ENCODE measurements around the gene ROBO2. TPM values are rescaled to one million over a fixed set of nuclear protein-coding genes. Genes with fewer than 3 reads are reported as not detected.

ROBO2 gene
- total RNA-seq, 1 experiment from 2014 or later, result 4.4 TPM

- DNase-seq, result no peak
- H3K27me3 ChIP-seq (ENCODE audit: control insufficient read depth, insufficient read depth, low read length), result no peaks in the 10 kb centered on the region
Observed at GRCh38 chr3:77529522-77529921, 489.6 kb downstream of the ROBO2 start.

DNA sequence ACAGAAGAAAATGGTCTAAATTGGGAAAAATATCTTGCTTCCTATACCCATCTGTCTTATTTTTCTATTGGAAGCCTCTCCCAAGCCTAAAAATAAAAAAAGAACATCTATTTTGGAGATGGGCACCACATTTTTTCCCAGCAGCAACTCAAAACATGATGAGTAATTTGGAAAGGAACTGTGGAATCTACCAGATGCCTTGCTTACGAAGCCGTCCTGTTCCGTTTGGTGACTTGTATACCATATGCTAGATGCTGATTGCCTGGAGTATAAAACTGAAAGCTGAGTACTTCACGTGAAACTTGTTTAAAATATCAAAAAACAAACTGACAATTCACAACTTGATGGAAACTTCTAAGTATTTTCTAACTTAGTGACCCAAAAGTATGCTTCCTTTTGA, 491.0 kb downstream of the ROBO2 start:
- no peak for DNase-seq
- H3K4me3 ChIP-seq (ENCODE audit: insufficient read depth, low read depth, low read length), result no peak overlapping the region
- H3K36me3 ChIP-seq (replicated peaks; ENCODE audit: control insufficient read depth, insufficient read depth, low read length), result no peaks in the 10 kb centered on the region
- no peaks in the 10 kb centered on the region for H3K27me3 ChIP-seq (ENCODE audit: control insufficient read depth, insufficient read depth, low read length)

More at GRCh38 chr3:77529522-77529921, 489.6 kb downstream of the ROBO2 start:
- H3K4me3 ChIP-seq (ENCODE audit: insufficient read depth, low read depth, low read length), result no peak overlapping the region
- no peaks in the 10 kb centered on the region for H3K36me3 ChIP-seq (replicated peaks; ENCODE audit: control insufficient read depth, insufficient read depth, low read length)

- Histone ChIP-seq H3K4me3 (ENCODE audit: insufficient read depth, low read depth, low read length) (no peak overlapping the region), H3K27me3 (ENCODE audit: control insufficient read depth, insufficient read depth, low read length) (no peaks in the 10 kb centered on the region), H3K36me3 (replicated peaks; ENCODE audit: control insufficient read depth, insufficient read depth, low read length) (no peaks in the 10 kb centered on the region)
- no peak for DNase-seq
Observed at GRCh38 chr3:77535116-77535515, 495.2 kb downstream of the ROBO2 start.

GRCh38 chr3:77536038-77536775, 496.3 kb downstream of the ROBO2 start:
- Histone ChIP-seq H3K4me3 (ENCODE audit: insufficient read depth, low read depth, low read length) (no peak overlapping the region), H3K27me3 (ENCODE audit: control insufficient read depth, insufficient read depth, low read length) (no peaks in the 10 kb centered on the region), H3K36me3 (replicated peaks; ENCODE audit: control insufficient read depth, insufficient read depth, low read length) (no peaks in the 10 kb centered on the region)
- peak; percentile 19 for DNase-seq

GRCh38 chr3:77539014-77539413, 499.1 kb downstream of the ROBO2 start:
- Histone ChIP-seq H3K27me3 (ENCODE audit: control insufficient read depth, insufficient read depth, low read length) (no peaks in the 10 kb centered on the region), H3K36me3 (replicated peaks; ENCODE audit: control insufficient read depth, insufficient read depth, low read length) (no peaks in the 10 kb centered on the region), H3K4me3 (ENCODE audit: insufficient read depth, low read depth, low read length) (no peak overlapping the region)
- no peak for DNase-seq

GRCh38 chr3:77539677-77540076, 499.8 kb downstream of the ROBO2 start:
- DNase-seq, result no peak
- Histone ChIP-seq H3K4me3 (ENCODE audit: insufficient read depth, low read depth, low read length) (no peak overlapping the region), H3K27me3 (ENCODE audit: control insufficient read depth, insufficient read depth, low read length) (no peaks in the 10 kb centered on the region), H3K36me3 (replicated peaks; ENCODE audit: control insufficient read depth, insufficient read depth, low read length) (no peaks in the 10 kb centered on the region)

- Histone ChIP-seq H3K27me3 (ENCODE audit: control insufficient read depth, insufficient read depth, low read length) (no peaks in the 10 kb centered on the region), H3K4me3 (ENCODE audit: insufficient read depth, low read depth, low read length) (no peak overlapping the region), H3K36me3 (replicated peaks; ENCODE audit: control insufficient read depth, insufficient read depth, low read length) (no peaks in the 10 kb centered on the region)
- peak; percentile 12 for DNase-seq
Observed at GRCh38 chr3:77541203-77541922, 501.5 kb downstream of the ROBO2 start.

GRCh38 chr3:77546246-77546645, 506.3 kb downstream of the ROBO2 start:
- DNase-seq, result no peak
- Histone ChIP-seq H3K27me3 (ENCODE audit: control insufficient read depth, insufficient read depth, low read length) (no peaks in the 10 kb centered on the region), H3K4me3 (ENCODE audit: insufficient read depth, low read depth, low read length) (no peak overlapping the region), H3K36me3 (replicated peaks; ENCODE audit: control insufficient read depth, insufficient read depth, low read length) (no peaks in the 10 kb centered on the region)

GRCh38 chr3:77549034-77549433, 509.1 kb downstream of the ROBO2 start:
- Histone ChIP-seq H3K27me3 (ENCODE audit: control insufficient read depth, insufficient read depth, low read length) (no peaks in the 10 kb centered on the region), H3K4me3 (ENCODE audit: insufficient read depth, low read depth, low read length) (no peak overlapping the region), H3K36me3 (replicated peaks; ENCODE audit: control insufficient read depth, insufficient read depth, low read length) (no peaks in the 10 kb centered on the region)
- DNase-seq, result no peak

DNA sequence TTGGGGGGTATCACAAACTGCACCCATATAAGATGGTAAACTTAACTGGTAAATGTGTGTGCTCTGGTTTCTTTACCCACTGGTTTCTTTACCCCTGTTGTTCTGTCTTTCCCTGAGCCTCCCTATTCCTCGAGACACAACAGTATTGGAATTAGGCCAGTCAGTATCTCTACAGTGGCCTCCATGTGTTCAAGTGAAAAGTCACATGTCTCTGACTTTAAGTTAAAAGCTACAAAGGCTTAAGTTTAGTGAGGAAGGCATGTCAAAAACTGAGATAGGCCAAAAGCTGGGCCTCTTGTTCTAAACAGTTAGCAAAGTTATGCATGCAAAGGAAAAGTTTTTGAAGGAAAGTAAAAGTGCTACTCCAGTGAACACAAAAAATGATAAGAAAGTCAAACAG, 513.3 kb downstream of the ROBO2 start:
- Histone ChIP-seq H3K36me3 (replicated peaks; ENCODE audit: control insufficient read depth, insufficient read depth, low read length) (no peaks in the 10 kb centered on the region), H3K27me3 (ENCODE audit: control insufficient read depth, insufficient read depth, low read length) (no peaks in the 10 kb centered on the region), H3K4me3 (ENCODE audit: insufficient read depth, low read depth, low read length) (no peak overlapping the region)
- DNase-seq, result no peak

DNA sequence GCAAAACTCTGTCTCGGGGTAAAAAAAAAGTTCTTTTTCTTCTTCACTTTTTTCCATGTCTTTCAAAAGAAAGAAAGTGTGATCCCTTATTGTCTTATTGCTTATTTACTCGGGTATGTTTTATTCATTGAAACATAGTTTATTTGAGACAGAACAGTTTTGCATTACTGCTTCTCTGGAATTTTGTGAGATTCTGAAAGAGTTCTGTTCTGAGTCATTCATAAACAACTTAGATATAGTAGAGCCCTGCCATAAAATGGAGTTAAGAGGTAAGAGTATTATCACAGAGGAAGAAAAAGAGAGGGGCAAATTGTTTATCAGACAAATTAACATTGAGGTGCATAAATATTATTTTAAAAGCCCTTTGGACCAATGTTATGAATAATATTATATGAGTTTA, 522.2 kb downstream of the ROBO2 start:
- DNase-seq, result no peak
- H3K27me3 ChIP-seq (ENCODE audit: control insufficient read depth, insufficient read depth, low read length), result no peaks in the 10 kb centered on the region
- H3K36me3 ChIP-seq (replicated peaks; ENCODE audit: control insufficient read depth, insufficient read depth, low read length), result no peaks in the 10 kb centered on the region
- H3K4me3 ChIP-seq (ENCODE audit: insufficient read depth, low read depth, low read length), result no peak overlapping the region

DNA sequence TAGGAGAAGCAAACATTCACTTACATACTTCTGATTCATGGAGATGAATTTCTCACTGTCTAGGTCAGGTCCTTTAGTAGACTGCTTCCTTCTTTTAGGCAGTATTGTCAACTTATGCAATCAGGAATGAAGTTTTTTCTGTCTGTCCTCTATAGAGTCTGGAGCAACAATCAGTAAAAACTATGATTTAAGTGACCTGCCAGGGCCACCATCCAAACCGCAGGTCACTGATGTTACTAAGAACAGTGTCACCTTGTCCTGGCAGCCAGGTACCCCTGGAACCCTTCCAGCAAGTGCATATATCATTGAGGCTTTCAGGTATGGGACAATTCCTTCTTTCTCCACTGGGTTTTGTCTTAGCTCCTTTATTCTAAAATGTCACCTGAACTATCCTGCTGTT, 523.1 kb downstream of the ROBO2 start:
- H3K36me3 ChIP-seq (replicated peaks; ENCODE audit: control insufficient read depth, insufficient read depth, low read length), result no peaks in the 10 kb centered on the region
- DNase-seq, result no peak
- no peaks in the 10 kb centered on the region for H3K27me3 ChIP-seq (ENCODE audit: control insufficient read depth, insufficient read depth, low read length)
- no peak overlapping the region for H3K4me3 ChIP-seq (ENCODE audit: insufficient read depth, low read depth, low read length)

- Histone ChIP-seq H3K27me3 (ENCODE audit: control insufficient read depth, insufficient read depth, low read length) (no peaks in the 10 kb centered on the region), H3K4me3 (ENCODE audit: insufficient read depth, low read depth, low read length) (no peak overlapping the region), H3K36me3 (replicated peaks; ENCODE audit: control insufficient read depth, insufficient read depth, low read length) (no peaks in the 10 kb centered on the region)
- DNase-seq, result no peak
Observed at GRCh38 chr3:77566055-77566454, 526.2 kb downstream of the ROBO2 start.

- H3K27me3 ChIP-seq (ENCODE audit: control insufficient read depth, insufficient read depth, low read length), result no peaks in the 10 kb centered on the region
- no peak overlapping the region for H3K4me3 ChIP-seq (ENCODE audit: insufficient read depth, low read depth, low read length)
- no peaks in the 10 kb centered on the region for H3K36me3 ChIP-seq (replicated peaks; ENCODE audit: control insufficient read depth, insufficient read depth, low read length)
- DNase-seq, result no peak
Observed at GRCh38 chr3:77571971-77572715, 532.2 kb downstream of the ROBO2 start.

DNA sequence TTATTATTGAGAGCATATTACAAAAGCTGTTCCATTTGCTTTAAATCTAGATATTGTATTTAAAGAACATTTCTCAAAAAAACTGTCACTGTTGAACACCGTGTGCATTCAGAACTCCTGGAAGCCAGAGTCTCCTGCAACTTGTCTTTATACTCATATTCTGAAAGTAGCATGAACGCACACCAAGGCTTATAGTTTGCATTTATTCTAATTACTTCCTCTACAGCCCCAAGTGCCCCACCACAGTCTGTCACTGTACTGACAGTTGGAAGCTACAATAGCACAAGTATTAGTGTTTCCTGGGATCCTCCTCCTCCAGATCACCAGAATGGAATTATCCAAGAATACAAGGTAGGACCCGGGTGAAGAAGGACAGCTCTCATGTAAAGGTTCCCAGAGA, 537.4 kb downstream of the ROBO2 start:
- H3K27me3 ChIP-seq (ENCODE audit: control insufficient read depth, insufficient read depth, low read length), result no peaks in the 10 kb centered on the region
- H3K4me3 ChIP-seq (ENCODE audit: insufficient read depth, low read depth, low read length), result no peak overlapping the region
- H3K36me3 ChIP-seq (replicated peaks; ENCODE audit: control insufficient read depth, insufficient read depth, low read length), result no peaks in the 10 kb centered on the region
- DNase-seq, result no peak

Data from H7 (cell line).